WTC11 (cell line): Measurements from ENCODE around the gene KDELR3. TPM values are rescaled to one million over a fixed set of nuclear protein-coding genes. Genes with fewer than 3 reads are reported as not detected.

Experiments
- ATAC-seq: fragments of 200-7000 bp; cut with Tn5 transposase; 2 replicates; pipeline ENCODE4 v1.10.0; 2021; ENCODE audit warnings: mild to moderate bottlenecking, moderate library complexity
- CTCF ChIA-PET: fragments of 300-600 bp; sonication (Branson Sonifier 250); formaldehyde crosslinking; loops from one replicate; lab custom pipeline; 2021; ENCODE audit warnings: antibody characterized with exemption; lab: Charles Lee
- POLR2A ChIA-PET: fragments of 350-600 bp; sonication (Branson Sonifier 250); formaldehyde crosslinking; loops from one replicate; lab custom pipeline; 2021; ENCODE audit warnings: antibody characterized with exemption; lab: Charles Lee
- DNase-seq: peaks from one replicate; pipeline ENCODE4 v3.0.0; 2021; ENCODE audit warnings: low spot score
- H3K27ac Mint-ChIP-seq: 2 replicates; pipeline ENCODE4 v1.8.0; 2021; ENCODE audit warnings: mixed read lengths
- H3K27me3 Mint-ChIP-seq: 2 replicates; pipeline ENCODE4 v1.8.0; 2021; ENCODE audit warnings: low read depth, mild to moderate bottlenecking, moderate library complexity, mixed read lengths
- H3K36me3 Mint-ChIP-seq: 2 replicates; pipeline ENCODE4 v1.8.0; 2021; ENCODE audit warnings: mixed read lengths
- H3K4me1 Mint-ChIP-seq: 2 replicates; pipeline ENCODE4 v1.8.0; 2022; ENCODE audit warnings: mixed read lengths
- H3K4me3 Mint-ChIP-seq: 2 replicates; pipeline ENCODE4 v1.8.0; 2021; ENCODE audit warnings: mild to moderate bottlenecking, moderate library complexity, mixed read lengths
- H3K9me3 Mint-ChIP-seq: 2 replicates; pipeline ENCODE4 v1.8.0; 2021; ENCODE audit warnings: mixed read lengths
- CREB1 ChIP-seq: sonication (generic); formaldehyde crosslinking; IDR thresholded peaks from 2 replicates; pipeline ENCODE4 v1.8.0; 2023; ENCODE audit warnings: mild to moderate bottlenecking, missing genetic modification reagents
- CREM ChIP-seq: sonication (generic); formaldehyde crosslinking; IDR thresholded peaks from 2 replicates; pipeline ENCODE4 v1.8.1; 2022; ENCODE audit warnings: mild to moderate bottlenecking, missing genetic modification reagents, moderate library complexity
- ELF4 ChIP-seq: sonication (generic); formaldehyde crosslinking; IDR thresholded peaks from 2 replicates; pipeline ENCODE4 v1.8.1; 2022; ENCODE audit warnings: low read depth, mild to moderate bottlenecking, moderate library complexity, missing genetic modification reagents
- EMX1 ChIP-seq: fragments of 250-450 bp; sonication (Bioruptor Pico); IDR thresholded peaks from 2 replicates; pipeline ENCODE4 v1.8.0; 2021; ENCODE audit warnings: mild to moderate bottlenecking
- FOXK1 ChIP-seq: sonication (generic); formaldehyde crosslinking; IDR thresholded peaks from 2 replicates; pipeline ENCODE4 v1.8.0; 2022; ENCODE audit warnings: mild to moderate bottlenecking, moderate library complexity, missing genetic modification reagents
- FOXP1 ChIP-seq: sonication (generic); formaldehyde crosslinking; IDR thresholded peaks from 2 replicates; pipeline ENCODE4 v1.8.0; 2022; ENCODE audit warnings: missing genetic modification reagents, mild to moderate bottlenecking, moderate library complexity, borderline replicate concordance
- GTF2I ChIP-seq: fragments of 250-450 bp; sonication (Bioruptor Pico); conservative IDR thresholded peaks from 2 replicates; pipeline ENCODE4 v1.4.0; 2021; ENCODE audit warnings: mild to moderate bottlenecking
- IRF2 ChIP-seq: sonication (generic); formaldehyde crosslinking; IDR thresholded peaks from 2 replicates; pipeline ENCODE4 v1.8.0; 2022; ENCODE audit warnings: low read depth, missing genetic modification reagents, borderline replicate concordance
- NFYB ChIP-seq: sonication (generic); formaldehyde crosslinking; conservative IDR thresholded peaks from 2 replicates; pipeline ENCODE4 v1.8.0; 2022; ENCODE audit warnings: low read depth, missing genetic modification reagents
- NR2C2 ChIP-seq: sonication (generic); formaldehyde crosslinking; IDR thresholded peaks from 2 replicates; pipeline ENCODE4 v1.8.0; 2022; ENCODE audit warnings: mild to moderate bottlenecking, missing genetic modification reagents
- NR3C1 ChIP-seq: sonication (generic); formaldehyde crosslinking; conservative IDR thresholded peaks from 2 replicates; pipeline ENCODE4 v1.8.1; 2023; ENCODE audit warnings: low read depth, mild to moderate bottlenecking, missing genetic modification reagents
- RELA ChIP-seq: sonication (generic); formaldehyde crosslinking; IDR thresholded peaks from 2 replicates; pipeline ENCODE4 v1.8.1; 2022; ENCODE audit warnings: missing genetic modification reagents, mild to moderate bottlenecking, borderline replicate concordance
- SMAD4 ChIP-seq: sonication (generic); formaldehyde crosslinking; IDR thresholded peaks from 2 replicates; pipeline ENCODE4 v1.8.0; 2022; ENCODE audit warnings: mild to moderate bottlenecking, missing genetic modification reagents
- SP1 ChIP-seq: sonication (generic); formaldehyde crosslinking; conservative IDR thresholded peaks from 2 replicates; pipeline ENCODE4 v1.8.1; 2022; ENCODE audit warnings: missing genetic modification reagents
- TP53 ChIP-seq: sonication (generic); formaldehyde crosslinking; IDR thresholded peaks from 2 replicates; pipeline ENCODE4 v1.8.1; 2023; ENCODE audit warnings: mild to moderate bottlenecking, missing genetic modification reagents
- ZBTB21 ChIP-seq: sonication (generic); formaldehyde crosslinking; IDR thresholded peaks from 2 replicates; pipeline ENCODE4 v1.8.1; 2023; ENCODE audit warnings: mild to moderate bottlenecking, missing genetic modification reagents, borderline replicate concordance
- ZNF121 ChIP-seq: sonication (generic); formaldehyde crosslinking; IDR thresholded peaks from 2 replicates; pipeline ENCODE4 v1.8.0; 2023; ENCODE audit warnings: missing genetic modification reagents
- ZNF219 ChIP-seq: sonication (generic); formaldehyde crosslinking; IDR thresholded peaks from 2 replicates; pipeline ENCODE4 v1.8.0; 2023; ENCODE audit warnings: missing genetic modification reagents, mild to moderate bottlenecking, borderline replicate concordance
- ZNF317 ChIP-seq: sonication (generic); formaldehyde crosslinking; IDR thresholded peaks from 2 replicates; pipeline ENCODE4 v1.8.1; 2023; ENCODE audit warnings: low read depth, mild to moderate bottlenecking, moderate library complexity, missing genetic modification reagents, borderline replicate concordance
- ZNF416 ChIP-seq: fragments of 250-450 bp; sonication (Bioruptor Pico); IDR thresholded peaks from 2 replicates; pipeline ENCODE4 v1.9.0; 2021; ENCODE audit warnings: mild to moderate bottlenecking, inconsistent platforms
- total RNA-seq: library from RNA; stranded (reverse); gene quantifications from 3 replicates; pipeline ENCODE4 v1.2.3, GENCODE V29; 2021
- TF ChIP-seq, protein P1 (sequence below): sonication (generic); formaldehyde crosslinking; IDR thresholded peaks from 2 replicates; pipeline ENCODE4 v1.8.0; 2023; ENCODE audit warnings: missing genetic modification reagents
- TF ChIP-seq, protein P2 (sequence below): fragments of 250-450 bp; sonication (Bioruptor Pico); IDR thresholded peaks from 2 replicates; pipeline ENCODE4 v1.9.0; 2021; ENCODE audit warnings: mild to moderate bottlenecking
- TF ChIP-seq, protein P3 (sequence below): sonication (generic); formaldehyde crosslinking; IDR thresholded peaks from 2 replicates; pipeline ENCODE4 v1.8.1; 2023; ENCODE audit warnings: mild to moderate bottlenecking, missing genetic modification reagents, moderate library complexity
- TF ChIP-seq, protein P4 (sequence below): sonication (generic); formaldehyde crosslinking; IDR thresholded peaks from 2 replicates; pipeline ENCODE4 v1.8.0; 2022; ENCODE audit warnings: mild to moderate bottlenecking, missing genetic modification reagents
- TF ChIP-seq, protein P5 (sequence below): sonication (generic); formaldehyde crosslinking; IDR thresholded peaks from 2 replicates; pipeline ENCODE4 v1.8.1; 2023; ENCODE audit warnings: mild to moderate bottlenecking, missing genetic modification reagents
- TF ChIP-seq, protein P6 (sequence below): sonication (generic); formaldehyde crosslinking; IDR thresholded peaks from 2 replicates; pipeline ENCODE4 v1.8.0; 2022; ENCODE audit warnings: mild to moderate bottlenecking, missing genetic modification reagents

The KDELR3 gene
- total RNA-seq, 1 experiment from 2014 or later, result 5.7 TPM

DNA sequence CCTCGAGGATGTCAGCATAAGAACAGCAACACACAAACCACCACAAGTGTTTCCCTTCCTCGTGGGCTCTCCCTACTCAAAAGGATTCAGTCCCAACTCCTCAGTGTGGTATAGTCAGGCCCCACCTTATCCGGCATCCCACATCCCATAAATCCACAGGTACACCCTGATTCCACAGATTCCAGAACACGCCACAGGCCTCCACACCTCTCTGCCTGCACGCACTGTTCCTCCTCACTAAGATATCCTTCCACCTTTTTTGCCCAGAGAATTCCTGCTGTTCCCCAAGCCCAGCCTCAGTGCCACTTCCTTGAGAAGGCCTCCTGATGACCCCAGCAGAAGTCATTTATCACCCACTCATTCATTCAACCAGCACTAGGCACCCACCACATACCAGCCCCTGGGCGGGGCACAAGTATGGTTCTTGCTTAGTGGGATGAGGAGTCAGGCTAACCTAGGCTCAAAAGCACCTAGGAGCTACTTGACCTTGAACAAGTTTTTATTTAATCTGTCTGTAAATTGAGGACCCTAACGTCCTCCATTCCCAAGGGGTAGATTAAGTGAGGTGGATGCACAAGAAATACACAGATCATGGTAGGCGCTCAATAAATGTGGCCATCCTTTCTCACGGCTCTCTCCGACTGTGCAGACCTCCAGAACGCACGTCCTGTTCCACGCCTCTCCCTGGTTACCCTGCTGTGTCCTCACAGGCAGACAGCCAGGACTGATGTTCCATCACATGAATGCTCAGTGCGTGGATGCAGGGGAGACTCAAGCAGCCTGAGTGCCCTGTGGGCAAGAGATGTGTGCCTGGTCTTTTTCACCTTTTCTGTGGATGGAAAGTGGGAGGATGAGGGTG lies 10.8 kb upstream of the KDELR3 start (continued):
- no peak for TF ChIP-seq EMX1 (CRISPR knock-in tag)
- TF ChIP-seq, protein P1, sequence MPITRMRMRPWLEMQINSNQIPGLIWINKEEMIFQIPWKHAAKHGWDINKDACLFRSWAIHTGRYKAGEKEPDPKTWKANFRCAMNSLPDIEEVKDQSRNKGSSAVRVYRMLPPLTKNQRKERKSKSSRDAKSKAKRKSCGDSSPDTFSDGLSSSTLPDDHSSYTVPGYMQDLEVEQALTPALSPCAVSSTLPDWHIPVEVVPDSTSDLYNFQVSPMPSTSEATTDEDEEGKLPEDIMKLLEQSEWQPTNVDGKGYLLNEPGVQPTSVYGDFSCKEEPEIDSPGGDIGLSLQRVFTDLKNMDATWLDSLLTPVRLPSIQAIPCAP (CRISPR knock-in tag), result no peak
- no peak for TF ChIP-seq ZBTB21
- no peak for TF ChIP-seq ZNF219
- no peak for TF ChIP-seq ELF4 (CRISPR knock-in tag)
- no peak for TF ChIP-seq FOXP1 (CRISPR knock-in tag)
- TF ChIP-seq RELA (CRISPR knock-in tag), result no peak
- no peak for TF ChIP-seq SMAD4 (CRISPR knock-in tag)
- TF ChIP-seq NR2C2 (CRISPR knock-in tag), result no peak

DNA sequence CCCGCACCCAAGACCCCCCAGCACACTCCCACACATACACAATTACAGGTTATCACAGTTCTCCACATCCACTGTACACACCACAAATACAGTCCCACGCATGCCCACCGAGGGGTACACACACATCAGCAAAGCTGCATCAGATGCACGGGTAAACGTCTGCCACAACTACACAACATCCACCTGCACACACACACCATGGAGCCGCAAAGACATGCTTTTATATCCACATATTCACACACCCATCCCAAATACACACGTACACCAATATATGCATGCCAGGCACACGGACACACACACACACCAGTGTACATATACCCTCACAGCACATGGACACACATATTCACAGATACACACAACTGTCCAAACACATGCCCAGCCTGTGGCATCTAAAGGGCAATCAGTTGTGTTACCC lies 7.5 kb upstream of the KDELR3 start:
- no peak overlapping the region for H3K27ac Mint-ChIP-seq
- no peak for DNase-seq
- POLR2A ChIA-PET, result no interaction called here
- no peak for TF ChIP-seq NFYB (CRISPR knock-in tag)
- TF ChIP-seq, protein P1 (CRISPR knock-in tag), result no peak
- TF ChIP-seq CREM (CRISPR knock-in tag), result no peak
- no peak for TF ChIP-seq TP53 (CRISPR knock-in tag)
- TF ChIP-seq ZNF416 (CRISPR knock-in tag), result no peak
- TF ChIP-seq, protein P2, sequence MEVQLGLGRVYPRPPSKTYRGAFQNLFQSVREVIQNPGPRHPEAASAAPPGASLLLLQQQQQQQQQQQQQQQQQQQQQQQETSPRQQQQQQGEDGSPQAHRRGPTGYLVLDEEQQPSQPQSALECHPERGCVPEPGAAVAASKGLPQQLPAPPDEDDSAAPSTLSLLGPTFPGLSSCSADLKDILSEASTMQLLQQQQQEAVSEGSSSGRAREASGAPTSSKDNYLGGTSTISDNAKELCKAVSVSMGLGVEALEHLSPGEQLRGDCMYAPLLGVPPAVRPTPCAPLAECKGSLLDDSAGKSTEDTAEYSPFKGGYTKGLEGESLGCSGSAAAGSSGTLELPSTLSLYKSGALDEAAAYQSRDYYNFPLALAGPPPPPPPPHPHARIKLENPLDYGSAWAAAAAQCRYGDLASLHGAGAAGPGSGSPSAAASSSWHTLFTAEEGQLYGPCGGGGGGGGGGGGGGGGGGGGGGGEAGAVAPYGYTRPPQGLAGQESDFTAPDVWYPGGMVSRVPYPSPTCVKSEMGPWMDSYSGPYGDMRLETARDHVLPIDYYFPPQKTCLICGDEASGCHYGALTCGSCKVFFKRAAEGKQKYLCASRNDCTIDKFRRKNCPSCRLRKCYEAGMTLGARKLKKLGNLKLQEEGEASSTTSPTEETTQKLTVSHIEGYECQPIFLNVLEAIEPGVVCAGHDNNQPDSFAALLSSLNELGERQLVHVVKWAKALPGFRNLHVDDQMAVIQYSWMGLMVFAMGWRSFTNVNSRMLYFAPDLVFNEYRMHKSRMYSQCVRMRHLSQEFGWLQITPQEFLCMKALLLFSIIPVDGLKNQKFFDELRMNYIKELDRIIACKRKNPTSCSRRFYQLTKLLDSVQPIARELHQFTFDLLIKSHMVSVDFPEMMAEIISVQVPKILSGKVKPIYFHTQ (CRISPR knock-in tag), result no peak
- no peak for TF ChIP-seq FOXK1 (CRISPR knock-in tag)
- no peak for TF ChIP-seq NR3C1 (CRISPR knock-in tag)
- TF ChIP-seq, protein P3, sequence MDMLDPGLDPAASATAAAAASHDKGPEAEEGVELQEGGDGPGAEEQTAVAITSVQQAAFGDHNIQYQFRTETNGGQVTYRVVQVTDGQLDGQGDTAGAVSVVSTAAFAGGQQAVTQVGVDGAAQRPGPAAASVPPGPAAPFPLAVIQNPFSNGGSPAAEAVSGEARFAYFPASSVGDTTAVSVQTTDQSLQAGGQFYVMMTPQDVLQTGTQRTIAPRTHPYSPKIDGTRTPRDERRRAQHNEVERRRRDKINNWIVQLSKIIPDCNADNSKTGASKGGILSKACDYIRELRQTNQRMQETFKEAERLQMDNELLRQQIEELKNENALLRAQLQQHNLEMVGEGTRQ, result no peak
- no peak for TF ChIP-seq IRF2 (CRISPR knock-in tag)
- TF ChIP-seq FOXP1 (CRISPR knock-in tag), result no peak
- TF ChIP-seq, protein P4, sequence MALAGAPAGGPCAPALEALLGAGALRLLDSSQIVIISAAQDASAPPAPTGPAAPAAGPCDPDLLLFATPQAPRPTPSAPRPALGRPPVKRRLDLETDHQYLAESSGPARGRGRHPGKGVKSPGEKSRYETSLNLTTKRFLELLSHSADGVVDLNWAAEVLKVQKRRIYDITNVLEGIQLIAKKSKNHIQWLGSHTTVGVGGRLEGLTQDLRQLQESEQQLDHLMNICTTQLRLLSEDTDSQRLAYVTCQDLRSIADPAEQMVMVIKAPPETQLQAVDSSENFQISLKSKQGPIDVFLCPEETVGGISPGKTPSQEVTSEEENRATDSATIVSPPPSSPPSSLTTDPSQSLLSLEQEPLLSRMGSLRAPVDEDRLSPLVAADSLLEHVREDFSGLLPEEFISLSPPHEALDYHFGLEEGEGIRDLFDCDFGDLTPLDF (CRISPR knock-in tag), result no peak
- no peak for TF ChIP-seq CREB1 (CRISPR knock-in tag)
- TF ChIP-seq, protein P5, sequence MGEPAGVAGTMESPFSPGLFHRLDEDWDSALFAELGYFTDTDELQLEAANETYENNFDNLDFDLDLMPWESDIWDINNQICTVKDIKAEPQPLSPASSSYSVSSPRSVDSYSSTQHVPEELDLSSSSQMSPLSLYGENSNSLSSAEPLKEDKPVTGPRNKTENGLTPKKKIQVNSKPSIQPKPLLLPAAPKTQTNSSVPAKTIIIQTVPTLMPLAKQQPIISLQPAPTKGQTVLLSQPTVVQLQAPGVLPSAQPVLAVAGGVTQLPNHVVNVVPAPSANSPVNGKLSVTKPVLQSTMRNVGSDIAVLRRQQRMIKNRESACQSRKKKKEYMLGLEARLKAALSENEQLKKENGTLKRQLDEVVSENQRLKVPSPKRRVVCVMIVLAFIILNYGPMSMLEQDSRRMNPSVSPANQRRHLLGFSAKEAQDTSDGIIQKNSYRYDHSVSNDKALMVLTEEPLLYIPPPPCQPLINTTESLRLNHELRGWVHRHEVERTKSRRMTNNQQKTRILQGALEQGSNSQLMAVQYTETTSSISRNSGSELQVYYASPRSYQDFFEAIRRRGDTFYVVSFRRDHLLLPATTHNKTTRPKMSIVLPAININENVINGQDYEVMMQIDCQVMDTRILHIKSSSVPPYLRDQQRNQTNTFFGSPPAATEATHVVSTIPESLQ (CRISPR knock-in tag), result no peak
- no peak for TF ChIP-seq ZNF121 (CRISPR knock-in tag)
- TF ChIP-seq ZNF317 (CRISPR knock-in tag), result no peak
- no peak for TF ChIP-seq SP1 (CRISPR knock-in tag)
- TF ChIP-seq GTF2I (CRISPR knock-in tag), result no peak
- TF ChIP-seq, protein P6, sequence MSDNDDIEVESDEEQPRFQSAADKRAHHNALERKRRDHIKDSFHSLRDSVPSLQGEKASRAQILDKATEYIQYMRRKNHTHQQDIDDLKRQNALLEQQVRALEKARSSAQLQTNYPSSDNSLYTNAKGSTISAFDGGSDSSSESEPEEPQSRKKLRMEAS, result no peak
- TF ChIP-seq, all 79 proteins: peak for 0
- H3K4me3 Mint-ChIP-seq, result no peak overlapping the region
- ATAC-seq, result no peak
- CTCF ChIA-PET, result interaction anchor here (0.7 to 3.2 kb wide), 2 partner anchors 25 to 47 kb away, joined by 3 to 15 read pairs; no protein-coding TSS in a partner anchor
- peaks cover 28% of the 10 kb centered on the region for H3K4me1 Mint-ChIP-seq
- no peaks in the 10 kb centered on the region for H3K36me3 Mint-ChIP-seq
- no peaks in the 10 kb centered on the region for H3K9me3 Mint-ChIP-seq
- peaks cover 85% of the 10 kb centered on the region for H3K27me3 Mint-ChIP-seq
